OCI-LY7 (cell line): ENCODE measurements around the gene MRPL23.

Experiments used
- EZH2phosphoT487 ChIP-seq: fragments of 200-600 bp; sonication (generic); IDR thresholded peaks from 2 replicates; pipeline ENCODE4 v1.6.1; 2018; ENCODE audit warnings: low read depth, borderline replicate concordance, mild to moderate bottlenecking, mixed run types, antibody characterized with exemption, low read length, moderate library complexity, mixed read lengths
- TF ChIP-seq, protein P1 (sequence below): fragments of 200-600 bp; sonication (generic); conservative IDR thresholded peaks from 2 replicates; pipeline ENCODE4 v1.5.1; 2014; ENCODE audit warnings: mild to moderate bottlenecking, antibody characterized with exemption, low read length, moderate library complexity, mixed read lengths

- TF ChIP-seq, protein P1, sequence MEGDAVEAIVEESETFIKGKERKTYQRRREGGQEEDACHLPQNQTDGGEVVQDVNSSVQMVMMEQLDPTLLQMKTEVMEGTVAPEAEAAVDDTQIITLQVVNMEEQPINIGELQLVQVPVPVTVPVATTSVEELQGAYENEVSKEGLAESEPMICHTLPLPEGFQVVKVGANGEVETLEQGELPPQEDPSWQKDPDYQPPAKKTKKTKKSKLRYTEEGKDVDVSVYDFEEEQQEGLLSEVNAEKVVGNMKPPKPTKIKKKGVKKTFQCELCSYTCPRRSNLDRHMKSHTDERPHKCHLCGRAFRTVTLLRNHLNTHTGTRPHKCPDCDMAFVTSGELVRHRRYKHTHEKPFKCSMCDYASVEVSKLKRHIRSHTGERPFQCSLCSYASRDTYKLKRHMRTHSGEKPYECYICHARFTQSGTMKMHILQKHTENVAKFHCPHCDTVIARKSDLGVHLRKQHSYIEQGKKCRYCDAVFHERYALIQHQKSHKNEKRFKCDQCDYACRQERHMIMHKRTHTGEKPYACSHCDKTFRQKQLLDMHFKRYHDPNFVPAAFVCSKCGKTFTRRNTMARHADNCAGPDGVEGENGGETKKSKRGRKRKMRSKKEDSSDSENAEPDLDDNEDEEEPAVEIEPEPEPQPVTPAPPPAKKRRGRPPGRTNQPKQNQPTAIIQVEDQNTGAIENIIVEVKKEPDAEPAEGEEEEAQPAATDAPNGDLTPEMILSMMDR = no peak
- no peak for TF ChIP-seq EZH2phosphoT487
Measured at GRCh38 chr11:1915795-1916131, 31.4 kb upstream of the MRPL23 start.
